Activated CD8-positive, alpha-beta memory T cell treated with anti-CD3 and anti-CD28 coated beads for 36 hours (primary cell): ENCODE measurements around the gene CCL28. TPM values are rescaled to one million over a fixed set of nuclear protein-coding genes. Genes with fewer than 3 reads are reported as not detected.
"Not testable (repeated sequence)": the region's sequence is repeated elsewhere in the genome, so short reads cannot be mapped to it uniquely, and the experiment has no call there.

Source experiments
- CTCF ChIA-PET: fragments of 350-600 bp; sonication (Branson Sonifier 250); formaldehyde crosslinking; loops from one replicate; lab custom pipeline; 2021; ENCODE audit warnings: antibody characterized with exemption; lab: Charles Lee
- POLR2A ChIA-PET: fragments of 350-600 bp; sonication (Branson Sonifier 250); formaldehyde crosslinking; loops from one replicate; lab custom pipeline; 2021; ENCODE audit warnings: antibody characterized with exemption; lab: Charles Lee
- total RNA-seq, 2 experiments: library from RNA; stranded (reverse); gene quantifications; one replicate each; pipeline ENCODE4 v1.2.3, GENCODE V29; 2021

CCL28 gene
- total RNA-seq, 2 experiments from 2014 or later = 10.7 to 12.1 TPM

DNA sequence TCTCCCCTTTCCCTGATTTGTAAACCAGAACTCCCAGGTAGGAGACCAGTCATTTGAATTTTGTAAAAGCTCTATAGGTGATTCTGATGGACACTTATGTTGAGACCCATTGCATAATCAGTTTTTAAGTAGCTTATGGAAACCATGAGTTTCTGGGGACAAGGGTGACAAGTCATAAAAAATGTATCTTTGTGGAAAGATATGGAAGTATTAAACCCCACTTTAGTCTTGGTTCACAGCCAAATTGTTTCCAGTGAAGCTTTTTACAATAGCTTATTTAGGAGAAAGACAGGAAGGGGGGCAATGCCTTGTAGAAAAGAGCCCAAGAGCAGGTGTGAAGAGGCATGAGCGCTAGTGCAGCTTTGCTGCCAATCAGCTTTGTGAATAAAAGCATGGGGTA is 453 bp upstream of the CCL28 start:
- POLR2A ChIA-PET = no interaction called here
- CTCF ChIA-PET = no interaction called here

DNA sequence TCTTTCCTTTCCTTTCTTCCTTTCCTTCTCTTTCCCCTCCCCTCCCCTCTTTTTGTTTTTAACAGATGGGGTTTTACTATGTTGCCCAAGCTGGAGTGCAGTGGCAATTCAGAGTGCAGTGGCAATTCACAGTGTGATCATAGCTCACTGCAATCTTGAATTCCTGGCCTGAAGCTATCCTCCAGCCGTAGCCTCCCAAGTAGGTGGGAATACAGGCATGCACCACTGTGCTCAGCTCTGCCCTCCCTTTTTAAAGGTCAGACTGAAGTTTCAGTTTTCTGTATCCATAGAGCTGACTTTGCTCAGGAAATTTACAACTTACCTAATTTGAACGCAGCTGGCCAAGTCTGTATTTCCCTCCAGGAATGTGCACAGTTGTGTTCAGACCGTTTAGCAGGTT is 696 bp downstream of the CCL28 start:
- POLR2A ChIA-PET = no interaction called here
- CTCF ChIA-PET = interaction anchor here (0.5 kb wide), 1 partner anchor 121 kb away, joined by 3 read pairs; no protein-coding TSS in a partner anchor

DNA sequence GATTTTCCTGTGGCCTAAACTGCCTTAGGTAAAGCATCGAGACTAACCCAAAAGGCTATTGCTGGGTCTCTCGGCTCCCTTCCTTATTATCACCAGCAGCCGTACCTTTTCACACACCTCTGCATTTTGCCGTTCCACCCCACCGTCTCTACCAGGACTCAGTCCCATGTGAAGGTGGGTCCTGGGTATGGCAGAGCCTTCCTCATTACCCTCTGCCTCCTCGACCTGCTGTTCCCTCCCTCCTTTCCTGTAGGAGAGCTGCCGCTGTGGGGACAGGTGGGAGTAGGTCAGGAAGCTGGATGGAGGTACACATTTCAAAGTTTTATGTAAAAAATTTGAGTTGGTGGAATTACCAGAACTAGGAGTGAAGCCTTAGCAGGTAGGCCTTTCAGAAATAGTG is 1.8 kb downstream of the CCL28 start:
- CTCF ChIA-PET = no interaction called here
- POLR2A ChIA-PET = no interaction called here

DNA sequence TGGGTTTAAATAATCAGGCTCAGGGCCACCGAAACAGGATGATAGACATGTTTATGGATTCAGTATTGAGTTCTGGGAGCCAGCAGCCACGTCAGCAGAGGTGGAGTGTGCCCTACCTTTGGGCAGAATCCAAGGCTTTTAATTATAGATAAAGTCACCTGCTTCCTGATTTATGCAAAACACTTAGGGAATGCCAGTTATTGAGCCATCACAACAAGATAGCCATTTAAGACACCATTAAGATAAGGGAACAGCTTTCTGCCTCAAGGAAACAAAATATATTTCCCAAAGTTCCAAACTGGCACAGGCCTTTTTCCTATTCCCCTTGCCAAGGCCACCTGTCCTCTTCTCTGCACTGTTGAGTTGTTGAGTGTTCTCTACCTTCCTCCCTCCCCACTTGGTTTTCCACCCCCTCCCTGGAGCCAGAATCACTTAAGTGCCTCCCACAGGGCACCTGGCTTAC is 2.4 kb downstream of the CCL28 start:
- ChIA-PET CTCF (no interaction called here), POLR2A (no interaction called here)

DNA sequence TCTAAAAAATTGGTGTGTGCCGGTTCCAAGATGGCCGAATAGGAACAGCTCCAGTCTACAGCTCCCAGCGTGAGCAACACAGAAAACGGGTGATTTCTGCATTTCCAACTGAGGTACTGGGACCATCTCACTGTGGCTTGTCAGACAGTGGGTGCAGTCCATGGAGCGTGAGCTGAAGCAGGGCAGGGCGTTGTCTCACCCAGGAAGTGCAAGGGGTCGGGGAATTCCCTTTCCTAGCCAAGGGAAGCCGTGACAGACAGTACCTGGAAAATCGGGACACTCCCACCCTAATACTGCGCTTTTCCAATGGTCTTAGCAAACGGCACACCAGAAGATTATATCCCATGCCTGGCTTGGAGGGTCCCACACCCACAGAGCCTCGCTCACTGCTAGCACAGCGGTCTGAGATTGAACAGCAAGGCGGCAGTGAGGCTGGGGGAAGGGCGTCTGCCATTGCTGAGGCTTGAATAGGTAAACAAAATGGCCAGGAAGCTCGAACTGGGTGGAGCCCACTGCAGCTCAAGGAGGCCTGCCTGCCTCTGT is 9.6 kb downstream of the CCL28 start:
- CTCF ChIA-PET = interaction anchor here (1.3 kb wide), 1 partner anchor 13 kb away, joined by 4 read pairs; no protein-coding TSS in a partner anchor
- POLR2A ChIA-PET = not testable (repeated sequence)

DNA sequence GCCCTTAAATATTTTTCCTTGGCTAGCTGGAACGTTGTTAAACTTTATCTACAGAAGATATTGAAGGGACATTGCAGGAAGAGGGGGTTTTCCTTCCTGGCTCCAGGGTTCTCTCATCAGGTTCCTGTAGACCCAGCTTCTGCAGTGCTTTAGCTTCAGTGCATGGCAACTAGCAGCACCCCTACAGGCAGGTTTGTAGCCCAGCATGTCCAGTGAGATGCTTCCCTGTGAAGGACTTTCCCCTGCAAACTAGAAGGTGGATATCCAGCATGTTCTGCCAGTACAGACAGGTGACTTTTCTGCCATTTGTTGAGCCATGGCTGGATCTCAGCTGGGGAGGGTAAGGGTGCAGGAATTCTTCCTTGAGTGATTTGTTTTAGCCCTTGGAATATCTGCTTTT is 10.4 kb downstream of the CCL28 start:
- ChIA-PET POLR2A (no interaction called here), CTCF (interaction anchor here (1.3 kb wide), 1 partner anchor 12 kb away, joined by 4 read pairs; no protein-coding TSS in a partner anchor)

DNA sequence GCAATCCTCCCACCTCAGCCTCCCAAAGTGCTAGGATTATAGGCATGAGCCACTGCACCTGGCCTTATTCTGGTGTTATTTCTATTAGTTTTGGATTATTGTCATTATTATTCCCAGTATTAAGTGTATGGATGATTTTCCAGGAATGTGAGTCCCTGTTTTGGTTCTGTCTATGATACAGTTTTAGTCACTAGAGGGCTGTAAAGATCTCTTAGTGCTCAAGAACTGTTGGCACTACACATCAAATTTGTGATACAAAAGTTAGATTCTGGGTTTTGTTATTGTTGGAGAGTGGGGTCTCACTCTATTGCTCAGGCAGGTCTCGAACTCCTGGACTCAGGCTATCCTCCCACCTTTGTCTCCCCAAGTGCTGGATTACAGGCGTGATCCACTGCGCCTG is 12.1 kb downstream of the CCL28 start:
- POLR2A ChIA-PET = no interaction called here
- CTCF ChIA-PET = interaction anchor here (0.7 kb wide), 1 partner anchor 13 kb away, joined by 3 read pairs; no protein-coding TSS in a partner anchor

DNA sequence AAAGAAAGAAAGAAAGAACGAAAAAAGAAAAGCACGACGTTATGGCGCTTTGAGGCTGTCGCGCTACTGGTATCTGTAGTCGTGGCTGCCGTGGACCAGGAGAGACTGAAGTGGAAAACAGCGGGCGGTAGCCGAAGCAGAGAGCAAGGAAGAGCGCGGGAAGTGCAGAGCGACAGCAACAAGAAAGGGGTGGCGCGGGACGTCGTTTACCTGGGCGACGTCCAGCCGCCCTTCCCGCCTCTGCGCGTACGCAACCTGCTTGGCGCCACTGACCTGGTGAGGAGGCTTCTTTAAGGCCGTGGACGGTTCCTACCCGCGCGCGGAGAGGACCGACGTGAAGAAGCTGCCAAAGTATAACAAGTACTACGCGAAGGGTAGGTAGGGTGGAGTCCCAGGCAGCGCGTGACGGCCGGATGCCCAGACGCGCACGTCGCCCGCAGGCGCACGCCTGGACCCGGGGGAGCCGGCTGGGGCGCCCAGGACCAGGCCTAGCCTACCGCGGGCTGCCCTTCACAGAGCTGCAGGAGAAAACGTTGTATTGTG is 15.4 kb downstream of the CCL28 start:
- POLR2A ChIA-PET = interaction anchor here (0.7 to 1.6 kb wide), 2 partner anchors 88 to 206 kb away, joined by 4 to 7 read pairs; partner anchors contain the start of gene NNT

DNA sequence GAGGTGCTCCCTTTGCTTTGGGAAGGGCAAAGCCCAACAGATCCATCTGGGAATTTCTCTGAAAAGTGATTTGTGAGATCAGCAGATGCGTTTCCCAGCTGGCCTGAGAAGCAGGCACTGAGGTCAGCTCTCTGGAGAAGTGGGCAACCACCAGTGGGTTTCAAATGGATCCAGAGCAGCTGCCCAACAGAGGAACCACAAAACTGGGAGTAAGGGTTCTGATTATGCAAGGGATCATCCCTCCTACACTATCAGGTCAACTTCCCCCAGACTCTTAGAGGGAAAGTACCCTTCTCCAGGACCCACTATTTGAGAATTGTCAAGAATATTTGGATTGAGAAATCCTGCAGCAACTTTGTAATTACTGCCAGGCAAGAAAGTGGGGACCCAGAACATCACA is 21.7 kb downstream of the CCL28 start:
- ChIA-PET POLR2A (interaction anchor here (1.0 kb wide), 1 partner anchor 269 kb away, joined by 5 read pairs; the partner anchor contains the start of gene ZNF131), CTCF (interaction anchor here (0.5 to 1.6 kb wide), 14 partner anchors 8 to 488 kb away, joined by 3 to 8 read pairs (median 4); partner anchors contain the start of gene TMEM267)

More for the DNA sequence above, 15.4 kb downstream of the CCL28 start:
- CTCF ChIA-PET = interaction anchor here (0.6 to 2.3 kb wide), 2 partner anchors 87 to 334 kb away, joined by 4 to 5 read pairs; partner anchors contain the start of gene TMEM267

DNA sequence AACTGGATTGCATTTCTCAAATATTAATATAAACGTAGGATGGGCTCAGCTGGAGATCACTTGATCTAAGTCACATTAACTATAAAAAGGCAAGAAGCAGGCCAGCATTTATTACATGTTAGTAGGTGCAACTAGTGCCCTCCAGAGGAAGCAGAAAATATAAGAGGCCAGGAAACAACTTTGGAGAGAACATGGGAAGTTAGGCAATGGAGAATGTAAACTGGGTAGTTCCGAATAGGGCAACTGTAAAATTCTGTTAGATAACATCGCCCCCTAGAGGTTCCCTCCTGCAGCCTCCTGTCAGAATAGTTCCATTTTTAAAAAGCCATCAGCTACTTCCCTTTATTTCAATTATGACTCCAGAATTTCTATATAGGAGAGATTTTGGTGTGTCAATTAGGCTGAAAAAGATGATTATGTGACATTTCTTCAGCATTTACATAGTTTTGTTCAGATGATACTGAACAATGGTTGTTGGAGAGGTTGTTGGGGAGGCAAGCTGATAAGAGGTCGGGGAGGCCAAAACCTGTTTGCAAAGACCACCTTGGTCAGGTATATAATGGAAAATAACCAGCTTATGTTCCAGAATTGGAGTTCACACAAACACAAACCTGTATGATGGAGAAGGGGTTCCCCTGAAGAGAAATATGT is 22.4 kb downstream of the CCL28 start:
- CTCF ChIA-PET = interaction anchor here (0.5 to 1.6 kb wide), 17 partner anchors 8 to 488 kb away, joined by 3 to 8 read pairs (median 4); partner anchors contain the start of gene TMEM267
- POLR2A ChIA-PET = interaction anchor here (1.0 kb wide), 1 partner anchor 269 kb away, joined by 5 read pairs; the partner anchor contains the start of gene ZNF131

DNA sequence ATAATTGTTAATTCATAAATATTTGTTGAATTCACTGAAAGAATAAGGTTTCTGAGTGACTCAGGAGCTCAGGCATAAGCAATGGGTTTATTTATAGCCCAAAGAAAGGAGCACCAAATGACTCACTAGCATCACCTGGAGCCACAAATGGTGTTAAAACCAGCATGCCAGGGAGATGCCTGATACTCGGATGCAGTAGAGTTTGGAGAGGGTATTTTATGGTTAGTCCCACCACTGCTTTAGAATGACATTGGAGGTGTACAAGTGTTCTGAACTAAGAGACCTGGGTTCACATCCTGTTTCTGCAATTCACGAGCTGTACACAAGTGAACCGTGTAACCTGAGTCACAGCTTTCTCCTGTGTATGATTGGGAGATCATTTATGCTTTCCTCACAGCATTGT is 25.2 kb downstream of the CCL28 start:
- ChIA-PET CTCF (interaction anchor here (0.7 to 0.9 kb wide), 2 partner anchors 13 to 283 kb away, joined by 3 read pairs; no protein-coding TSS in a partner anchor), POLR2A (no interaction called here)

DNA sequence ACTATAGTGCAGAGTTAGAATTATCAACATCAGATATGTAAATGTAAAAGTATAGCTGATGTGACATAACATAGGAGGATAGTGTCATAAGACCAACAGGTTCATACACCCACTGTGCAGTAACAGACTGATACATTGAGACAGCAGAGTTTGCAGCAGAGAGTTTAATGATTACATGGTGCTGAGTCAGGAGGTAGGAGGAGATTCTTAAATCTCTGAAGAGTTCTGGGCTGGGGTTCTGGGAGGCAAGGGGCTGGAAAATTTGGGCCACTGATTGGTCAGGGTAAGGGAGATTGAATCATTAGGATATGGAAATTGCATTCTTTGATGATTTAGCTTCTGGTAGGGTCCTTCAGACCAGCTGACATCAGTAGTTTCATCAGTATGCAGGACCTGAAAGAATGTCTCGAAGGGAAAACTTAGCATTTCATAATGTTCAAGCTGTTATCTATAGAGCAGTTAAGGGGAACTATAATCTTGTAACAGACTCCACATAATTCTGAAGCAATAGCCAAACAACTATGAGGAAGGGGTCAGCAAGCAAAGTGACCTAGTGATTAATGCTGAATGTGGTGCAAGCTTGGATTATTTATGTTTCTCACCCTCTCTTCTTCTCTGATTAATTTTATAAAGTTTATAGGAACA is 35.6 kb downstream of the CCL28 start:
- ChIA-PET POLR2A (no interaction called here), CTCF (interaction anchor here (0.7 to 0.8 kb wide), 2 partner anchors 13 to 80 kb away, joined by 3 to 4 read pairs; no protein-coding TSS in a partner anchor)

DNA sequence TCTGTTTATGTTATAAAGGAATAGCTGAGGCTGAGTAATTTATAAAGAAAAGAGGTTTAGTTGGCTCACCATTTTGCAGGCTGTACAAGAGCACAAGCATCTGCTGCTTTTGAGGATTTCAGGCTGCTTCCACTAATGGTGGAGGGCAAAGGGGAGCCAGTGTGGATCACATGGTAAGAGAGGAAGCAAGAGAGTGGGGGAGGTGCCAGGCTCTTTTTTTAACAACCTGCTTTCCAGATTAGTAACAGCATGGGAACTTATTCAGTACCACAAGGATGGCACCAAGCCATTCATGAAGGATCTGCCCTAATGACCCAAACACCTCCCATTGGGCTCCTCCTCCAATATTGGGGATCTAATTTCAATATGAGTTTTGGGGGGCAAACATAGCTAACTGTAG is 40.4 kb downstream of the CCL28 start:
- CTCF ChIA-PET = no interaction called here

DNA sequence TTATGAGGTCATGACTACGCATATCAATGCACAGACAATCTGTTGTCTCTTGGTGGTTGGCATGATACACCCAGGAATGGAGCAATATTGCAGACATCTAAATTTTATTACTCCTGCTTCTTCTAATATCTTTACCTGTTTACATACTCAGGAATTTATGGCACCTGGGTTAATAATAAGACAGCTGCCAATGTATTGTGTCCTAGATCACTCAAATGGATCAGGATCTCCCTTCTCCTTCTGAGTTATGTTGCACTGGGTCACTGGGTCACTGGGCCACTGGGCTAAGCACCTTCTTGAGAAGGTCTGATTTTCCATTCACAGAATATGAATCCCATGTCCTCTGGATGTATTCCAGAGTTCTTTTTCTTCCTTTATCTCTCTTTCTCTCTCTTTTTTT is 41.8 kb downstream of the CCL28 start:
- POLR2A ChIA-PET = interaction anchor here (0.6 kb wide), 1 partner anchor 422 kb away, joined by 5 read pairs; no protein-coding TSS in a partner anchor
- CTCF ChIA-PET = interaction anchor here (0.7 kb wide), 1 partner anchor 168 kb away, joined by 3 read pairs; no protein-coding TSS in a partner anchor

More for the DNA sequence above, 40.4 kb downstream of the CCL28 start:
- POLR2A ChIA-PET = no interaction called here

DNA sequence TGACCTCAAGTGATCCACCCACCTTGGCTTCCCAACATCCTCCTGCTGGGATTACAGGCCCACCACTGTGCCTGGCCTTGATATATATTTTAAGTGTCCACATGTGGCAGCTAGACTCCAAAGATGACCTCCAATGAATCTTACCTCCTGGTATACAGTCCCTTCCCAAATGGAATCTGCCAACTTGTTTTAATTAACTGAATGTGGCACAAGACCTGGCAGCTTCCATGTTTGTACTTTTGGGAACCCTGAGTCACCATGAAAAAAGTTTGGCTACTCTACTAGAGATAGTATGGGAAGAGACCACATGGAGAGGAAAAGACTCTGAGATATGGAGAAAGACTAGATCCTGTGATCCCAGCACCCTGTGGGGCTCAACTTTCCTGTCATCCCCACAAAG is 42.5 kb downstream of the CCL28 start:
- CTCF ChIA-PET = no interaction called here

DNA sequence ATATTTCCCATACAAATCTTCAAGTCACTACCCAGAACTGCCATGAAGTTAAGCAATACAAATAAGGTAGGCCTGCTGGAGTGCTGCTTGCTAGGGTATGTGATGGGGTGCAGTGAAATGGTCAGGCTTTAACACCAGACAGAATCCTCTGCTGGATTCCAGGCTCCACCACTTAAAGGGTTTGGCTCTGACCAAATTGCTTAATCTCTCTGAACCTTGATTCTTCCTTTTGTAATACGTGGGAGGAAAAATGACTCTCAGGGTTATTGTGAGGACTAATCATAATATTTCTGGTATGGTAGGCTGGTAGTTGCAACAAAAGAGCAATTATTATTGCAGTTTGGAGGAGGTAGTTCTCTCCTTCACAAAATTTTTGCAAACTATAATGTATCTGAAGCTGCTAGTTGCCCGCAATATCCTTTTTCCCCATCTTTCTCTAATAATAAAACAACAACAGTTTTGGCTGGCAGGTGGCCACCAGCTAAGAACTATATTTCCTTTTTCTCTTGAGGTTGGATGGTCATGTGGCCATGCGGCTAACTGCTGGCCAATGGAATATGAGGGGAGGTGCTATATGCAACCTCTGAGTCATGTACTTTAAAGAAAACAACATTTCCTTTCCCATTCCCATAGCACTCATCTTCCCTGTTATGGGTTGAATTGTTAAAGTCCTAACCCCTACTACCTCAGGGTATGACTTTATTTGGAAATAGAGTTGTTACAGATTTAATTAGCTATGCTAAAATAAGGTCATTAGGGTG is 44.1 kb downstream of the CCL28 start:
- ChIA-PET CTCF (no interaction called here), POLR2A (no interaction called here)

More for the DNA sequence above, 42.5 kb downstream of the CCL28 start:
- POLR2A ChIA-PET = no interaction called here

DNA sequence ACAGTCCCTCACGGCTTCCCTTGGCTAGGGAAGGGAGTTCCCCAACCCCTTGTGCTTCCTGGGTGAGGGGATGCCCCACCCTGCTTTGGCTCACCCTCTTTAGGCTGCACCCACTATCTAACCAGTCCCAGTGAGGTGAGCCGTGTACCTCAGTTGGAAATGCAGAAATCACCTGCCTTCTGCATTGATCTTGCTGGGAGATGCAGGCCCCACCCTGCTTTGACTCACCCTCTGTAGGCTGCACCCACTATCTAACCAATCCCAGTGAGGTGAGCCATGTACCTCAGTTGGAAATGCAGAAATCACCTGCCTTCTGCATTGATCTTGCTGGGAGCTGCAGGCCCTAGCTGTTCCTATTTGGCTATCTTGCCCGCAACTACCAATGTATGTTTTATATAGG is 44.7 kb downstream of the CCL28 start:
- ChIA-PET POLR2A (no interaction called here), CTCF (no interaction called here)

DNA sequence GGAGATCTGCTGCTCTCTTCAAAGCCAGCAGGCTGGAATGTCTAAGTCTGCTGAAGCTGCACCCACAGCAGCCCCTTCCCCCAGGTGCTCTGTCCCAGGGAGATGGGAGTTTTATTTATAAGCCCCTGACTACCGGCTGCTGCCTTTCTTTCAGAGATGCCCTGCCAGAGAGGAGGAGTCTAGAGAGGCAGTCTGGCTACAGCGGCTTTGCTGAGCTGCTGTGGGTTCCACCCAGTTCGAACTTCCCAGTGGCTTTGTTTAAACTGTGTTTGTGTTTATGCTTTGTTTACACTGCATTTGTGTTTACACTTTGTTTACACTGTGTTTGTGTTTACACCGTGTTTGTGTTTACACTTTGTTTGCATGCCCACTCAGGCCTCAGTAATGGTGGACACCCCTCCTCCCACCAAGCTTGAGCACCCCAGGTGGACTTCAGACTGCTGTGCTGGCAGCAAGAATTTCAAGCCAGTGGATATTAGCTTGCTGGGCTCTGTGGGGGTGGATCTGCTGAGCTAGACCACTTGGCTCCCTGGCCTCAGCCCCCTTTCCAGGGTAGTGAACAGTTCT is 45.4 kb downstream of the CCL28 start:
- POLR2A ChIA-PET, CTCF ChIA-PET: not testable (repeated sequence)
